HEK293T (cell line): Measurements from ENCODE around the gene CDKN2B.

Source experiments
- ARNT ChIP-seq: fragments of 450-650 bp; IDR thresholded peaks from 2 replicates; pipeline ENCODE4 v1.6.1; 2017; ENCODE audit warnings: mild to moderate bottlenecking
- BHLHE40 ChIP-seq: fragments of 450-650 bp; IDR thresholded peaks from 2 replicates; pipeline ENCODE4 v1.6.1; 2016; ENCODE audit warnings: mild to moderate bottlenecking, moderate library complexity, borderline replicate concordance
- ELF4 ChIP-seq: fragments of 450-650 bp; IDR thresholded peaks from 2 replicates; pipeline ENCODE4 v1.6.1; 2017; ENCODE audit warnings: antibody characterized with exemption
- FOXK2 ChIP-seq: fragments of 450-650 bp; IDR thresholded peaks from 2 replicates; pipeline ENCODE4 v1.6.1; 2016; ENCODE audit warnings: mild to moderate bottlenecking
- FOXM1 ChIP-seq: fragments of 450-650 bp; IDR thresholded peaks from 2 replicates; pipeline ENCODE4 v1.6.1; 2017; ENCODE audit warnings: mild to moderate bottlenecking, borderline replicate concordance
- HDGF ChIP-seq: fragments of 450-650 bp; IDR thresholded peaks from 2 replicates; pipeline ENCODE4 v1.6.1; 2017; ENCODE audit warnings: antibody characterized with exemption, borderline replicate concordance
- L3MBTL2 ChIP-seq: fragments of 450-650 bp; conservative IDR thresholded peaks from 2 replicates; pipeline ENCODE4 v1.6.1; 2016; ENCODE audit warnings: mild to moderate bottlenecking
- PKNOX1 ChIP-seq: fragments of 450-650 bp; IDR thresholded peaks from 2 replicates; pipeline ENCODE4 v1.6.1; 2016
- SP1 ChIP-seq: fragments of 450-650 bp; IDR thresholded peaks from 2 replicates; pipeline ENCODE4 v1.6.1; 2017
- SUZ12 ChIP-seq: fragments of 450-650 bp; IDR thresholded peaks from 2 replicates; pipeline ENCODE4 v1.6.1; 2016; ENCODE audit warnings: mild to moderate bottlenecking

- no peak for TF ChIP-seq PKNOX1
- TF ChIP-seq BHLHE40: no peak
- TF ChIP-seq ARNT: no peak
- TF ChIP-seq SUZ12: no peak
- TF ChIP-seq SP1: no peak
- no peak for TF ChIP-seq FOXK2
- no peak for TF ChIP-seq L3MBTL2
- no peak for TF ChIP-seq ELF4
- TF ChIP-seq FOXM1: no peak
- no peak for TF ChIP-seq HDGF
These were observed 14.0 kb downstream of the CDKN2B start for GRCh38 chr9:21995006-21995665.
